ENCODE results near the gene ANO1.
"Not testable (repeated sequence)": the region's sequence is repeated elsewhere in the genome, so short reads cannot be mapped to it uniquely, and the experiment has no call there.

The ANO1 gene

DNA sequence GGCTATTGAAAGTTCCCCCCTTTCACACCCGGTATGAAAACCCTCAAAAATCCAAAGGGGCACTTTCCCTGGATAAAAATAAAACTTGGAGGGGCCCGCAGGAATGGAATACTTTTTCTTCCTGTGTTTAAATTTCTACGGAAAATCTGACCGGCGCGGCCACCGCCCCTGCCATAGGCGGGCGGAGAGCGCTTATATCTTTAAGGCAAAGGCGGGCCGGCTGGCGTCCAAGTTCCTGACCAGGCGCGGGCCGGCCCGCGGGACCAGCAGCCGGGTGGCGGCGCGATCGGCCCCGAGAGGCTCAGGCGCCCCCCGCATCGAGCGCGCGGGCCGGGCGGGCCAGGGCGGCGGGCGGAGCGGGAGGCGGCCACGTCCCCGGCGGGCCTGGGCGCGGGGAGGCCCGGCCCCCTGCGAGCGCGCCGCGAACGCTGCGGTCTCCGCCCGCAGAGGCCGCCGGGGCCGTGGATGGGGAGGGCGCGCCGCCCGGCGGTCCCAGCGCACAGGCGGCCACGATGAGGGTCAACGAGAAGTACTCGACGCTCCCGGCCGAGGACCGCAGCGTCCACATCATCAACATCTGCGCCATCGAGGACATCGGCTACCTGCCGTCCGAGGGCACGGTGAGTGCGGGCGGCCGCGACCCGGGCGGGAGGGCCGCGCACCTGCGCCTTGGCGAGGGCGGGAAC lies at the start of gene ANO1:
TSS of gene ANO1 (plus strand) at position 223 of the 686 bp plus-strand sequence. CDS start at position 513, 290 bp downstream.
- DNase-seq, result no peak

DNA sequence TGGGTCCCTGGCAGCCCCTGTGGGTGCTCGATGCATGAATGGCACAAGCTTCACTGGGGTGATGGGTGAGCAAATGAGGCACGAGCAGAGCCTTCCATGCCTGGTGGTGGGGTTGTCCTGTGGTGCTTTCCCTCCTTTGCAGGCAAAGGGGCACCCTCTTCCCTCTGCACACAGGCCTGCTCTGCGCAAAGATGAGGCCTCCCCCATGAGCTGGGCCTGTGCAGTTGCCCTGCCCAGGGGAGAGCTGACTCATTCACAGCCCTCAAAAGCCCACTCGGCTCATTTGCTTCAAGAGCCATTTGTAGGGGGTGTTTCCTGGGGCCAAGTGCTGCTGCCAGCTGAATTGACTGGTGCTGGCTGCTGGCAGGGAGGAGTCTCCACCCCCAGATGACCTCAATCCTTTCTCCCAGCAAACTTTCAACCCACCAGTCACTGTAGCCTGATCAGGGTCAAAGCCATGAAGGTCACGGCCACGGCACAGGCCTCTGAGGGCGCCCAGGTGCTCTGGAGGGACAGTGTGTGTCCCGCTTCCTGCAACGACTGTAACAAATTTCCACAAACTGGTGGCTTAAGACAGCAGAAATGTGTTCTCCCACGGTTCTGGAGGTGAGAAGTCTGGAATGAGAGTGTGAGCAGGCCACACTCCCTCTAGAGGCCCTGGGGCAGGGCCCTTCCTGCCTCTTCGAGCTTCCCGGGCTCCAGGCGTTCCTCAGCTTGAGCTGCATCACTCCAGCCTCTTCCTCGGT lies 48.8 kb upstream of the ANO1 start:
- no peak for DNase-seq

DNA sequence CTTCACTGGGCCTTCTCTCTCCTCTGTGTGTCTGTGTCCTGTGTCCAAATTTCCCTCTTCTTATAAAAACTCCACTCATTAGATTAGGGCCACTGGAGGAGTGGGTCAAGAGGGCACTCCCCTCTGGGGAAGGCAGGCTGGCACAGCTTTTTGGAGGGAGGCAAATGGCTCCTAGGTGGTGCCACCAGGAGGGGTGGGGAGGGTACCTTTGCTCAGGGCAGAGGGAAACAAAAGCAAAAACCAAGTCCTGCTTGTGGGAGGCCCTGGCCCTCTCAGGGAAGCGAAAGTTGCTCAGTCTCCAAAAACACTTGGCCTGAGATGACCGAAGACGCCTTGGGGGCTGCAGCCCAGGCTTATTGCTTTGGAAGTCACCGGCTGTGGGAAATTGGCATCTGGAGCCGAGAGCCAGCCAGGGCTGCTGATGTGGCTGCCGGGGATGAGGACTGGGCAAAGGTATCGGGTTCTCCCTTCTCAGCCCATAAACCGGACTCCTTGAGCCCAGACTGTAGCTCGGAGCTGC lies 48.2 kb upstream of the ANO1 start:
- no peak for DNase-seq

DNA sequence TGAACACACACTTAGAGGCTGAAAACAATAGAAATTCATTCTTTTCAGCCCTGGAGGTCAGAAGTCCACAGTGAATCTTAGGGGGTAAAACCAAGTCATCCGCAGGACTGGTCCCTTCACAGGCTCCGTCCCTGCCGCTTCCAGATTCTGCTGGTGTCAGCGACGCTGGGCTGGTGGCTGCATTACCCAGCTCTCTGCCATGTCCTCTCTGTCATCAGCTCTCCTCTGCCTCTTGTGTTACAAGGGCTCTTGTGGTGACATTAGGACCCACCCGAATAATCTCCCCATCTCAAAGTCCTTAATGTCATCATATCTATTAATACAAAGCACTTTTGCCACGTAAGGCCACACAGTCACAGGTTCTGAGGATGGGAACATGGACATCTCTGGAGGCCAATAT lies 47.7 kb upstream of the ANO1 start:
- DNase-seq, result no peak

DNA sequence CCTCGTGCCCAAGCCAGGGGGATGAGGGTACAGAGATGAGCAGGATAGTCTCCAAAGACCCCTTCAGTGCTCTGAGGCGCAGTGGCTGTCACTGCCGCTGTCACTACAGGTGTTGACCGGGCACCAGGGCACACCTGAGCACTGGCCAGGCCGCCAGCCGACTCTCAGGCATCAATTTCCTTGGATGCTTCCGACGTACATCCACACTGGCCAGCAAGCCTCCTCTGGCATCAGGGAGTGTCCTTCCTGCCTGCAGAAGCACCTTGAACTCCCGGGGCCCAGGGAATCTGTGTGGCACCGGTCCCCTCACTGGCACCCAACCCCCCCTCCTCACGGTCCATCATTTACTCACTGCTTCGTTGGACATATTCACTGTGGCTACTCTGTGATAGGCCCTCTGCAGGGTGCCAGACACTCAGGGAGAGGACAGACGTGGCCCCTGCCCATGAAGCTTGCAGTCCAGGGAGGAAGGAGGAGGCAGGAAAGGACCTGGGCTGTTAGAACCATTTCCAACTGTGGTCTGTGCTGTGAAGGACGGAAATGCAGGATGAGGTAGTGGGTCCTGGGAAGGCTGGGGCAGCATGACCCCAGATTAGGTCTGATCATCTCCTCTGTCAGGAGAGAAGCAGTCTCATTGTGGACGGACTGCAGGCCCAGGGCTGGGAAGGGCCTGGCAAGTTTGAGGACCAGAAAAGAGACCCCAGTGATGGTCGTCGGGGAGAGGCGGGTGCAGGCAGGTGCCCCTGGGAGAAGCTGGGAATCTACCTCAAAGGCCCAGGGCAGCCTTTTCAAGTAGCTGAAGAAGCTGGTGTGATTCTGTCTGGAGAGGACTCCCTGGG lies 46.3 kb upstream of the ANO1 start:
- DNase-seq, result no peak

DNA sequence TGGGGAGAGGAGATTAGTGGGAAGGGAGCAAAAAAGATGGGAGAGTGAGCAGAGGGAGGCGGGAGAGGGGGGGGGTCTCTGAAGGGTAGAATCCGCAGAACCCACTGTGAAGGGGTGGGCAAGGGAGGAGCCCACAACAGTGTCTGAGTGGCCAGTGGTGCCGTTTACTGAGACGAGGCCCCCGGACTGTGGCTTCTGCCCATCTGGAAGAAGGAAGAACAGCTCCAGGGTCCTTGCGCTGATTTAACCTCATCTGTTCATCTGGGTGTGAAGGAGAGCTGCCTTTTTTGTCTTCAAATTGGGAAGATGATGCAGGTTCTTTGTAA lies 45.7 kb upstream of the ANO1 start:
- DNase-seq, result no peak

DNA sequence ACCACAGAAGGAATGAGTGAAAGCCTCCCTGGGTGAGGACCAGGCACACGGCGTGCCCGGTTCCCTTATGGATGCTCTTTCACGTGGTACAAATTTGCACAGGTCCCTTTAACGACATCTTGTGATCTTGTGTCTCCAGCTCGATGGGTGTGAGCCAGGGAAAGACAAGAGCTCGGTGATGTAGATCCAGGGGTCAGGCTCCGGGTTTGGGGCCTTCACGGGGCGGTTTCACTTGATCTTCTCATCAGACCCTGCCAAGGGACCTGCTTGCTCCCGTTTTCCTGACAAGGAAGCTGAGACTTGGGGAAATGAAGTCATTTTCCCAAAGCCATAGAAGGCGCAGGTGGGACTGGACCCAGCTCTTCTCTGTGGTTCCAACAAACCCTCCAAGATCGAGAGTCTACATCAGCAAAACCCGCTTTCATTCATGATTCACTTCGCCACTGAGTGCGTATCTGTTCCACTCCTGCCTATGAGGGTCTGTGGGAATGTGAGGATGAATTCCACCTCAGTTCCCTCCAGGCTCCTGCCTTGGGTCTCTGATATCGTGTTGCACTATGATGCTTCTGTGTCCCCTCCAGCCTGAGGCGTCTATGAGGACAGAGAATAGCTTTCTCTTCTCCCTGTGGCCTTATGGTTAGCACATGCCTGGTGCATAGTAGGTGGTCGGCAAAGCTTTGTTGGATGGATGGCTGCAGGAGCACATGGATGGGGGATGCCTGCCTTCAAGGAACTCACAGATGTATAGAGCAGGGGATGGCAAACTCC lies 45.0 kb upstream of the ANO1 start:
- no peak for DNase-seq

DNA sequence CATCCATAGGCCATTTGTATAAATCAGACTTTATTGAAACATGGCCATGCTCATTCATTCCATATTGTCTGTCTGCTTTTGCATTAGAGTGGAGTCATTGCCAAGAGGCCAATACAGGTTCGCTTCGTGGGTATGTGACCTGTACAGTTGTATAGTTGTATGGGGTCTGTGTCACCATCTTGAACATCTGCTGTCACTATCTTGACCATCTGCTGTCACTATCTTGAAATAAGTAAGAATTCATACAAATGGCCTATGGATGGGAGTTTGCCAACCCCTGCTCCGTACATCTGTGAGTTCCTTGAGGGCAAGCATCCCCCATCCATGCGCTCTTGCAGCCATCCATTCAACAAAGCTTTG lies 44.4 kb upstream of the ANO1 start:
- DNase-seq, result no peak

DNA sequence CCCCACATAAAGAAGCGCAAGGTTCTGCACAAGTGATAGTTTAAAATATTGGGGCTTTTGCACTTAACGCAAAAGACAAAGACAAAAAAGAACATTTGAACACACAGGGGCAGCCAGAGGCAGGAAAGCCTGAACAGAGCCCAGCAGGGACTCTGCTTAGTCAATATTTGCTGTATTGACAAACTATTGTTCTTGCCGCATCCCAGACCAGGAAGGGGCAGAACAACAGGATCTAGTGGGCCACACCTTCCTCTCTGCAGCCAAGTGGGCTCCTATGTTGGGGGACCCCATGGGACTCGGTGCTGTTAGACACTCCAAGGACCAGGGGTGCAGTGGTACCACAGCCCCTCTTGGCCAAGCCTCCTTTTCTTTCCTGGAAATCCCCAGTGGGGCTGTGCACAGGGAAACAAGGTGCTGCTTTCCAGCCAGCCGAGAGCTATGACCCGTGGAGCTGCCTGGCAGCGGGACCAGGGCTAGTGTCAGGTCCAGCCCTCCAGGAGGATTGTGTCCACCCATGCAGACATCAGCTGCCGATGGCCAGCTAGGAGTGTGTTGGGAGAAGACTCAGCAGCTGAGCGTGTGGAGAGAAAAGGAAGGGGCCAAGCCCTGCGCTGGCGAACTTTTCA lies 43.3 kb upstream of the ANO1 start:
- DNase-seq, result no peak

DNA sequence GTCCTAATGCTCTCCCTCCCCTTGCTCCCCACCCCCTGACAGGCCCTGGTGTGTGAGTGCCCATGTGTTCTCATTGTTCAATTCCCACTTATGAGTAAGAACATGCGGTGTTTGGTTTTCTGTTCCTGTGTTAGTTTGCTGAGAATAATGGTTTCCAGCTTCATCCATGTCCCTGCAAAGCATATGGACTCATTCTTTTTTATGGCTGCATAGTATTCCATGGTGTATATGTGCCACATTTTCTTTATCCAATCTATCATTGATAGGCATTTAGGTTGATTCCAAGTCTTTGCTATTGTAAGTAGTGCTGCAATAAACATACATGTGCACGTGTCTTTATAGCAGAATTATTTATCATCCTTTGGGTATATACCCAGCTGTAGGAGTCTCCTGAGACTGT lies 42.5 kb upstream of the ANO1 start:
- DNase-seq, result not testable (repeated sequence)

DNA sequence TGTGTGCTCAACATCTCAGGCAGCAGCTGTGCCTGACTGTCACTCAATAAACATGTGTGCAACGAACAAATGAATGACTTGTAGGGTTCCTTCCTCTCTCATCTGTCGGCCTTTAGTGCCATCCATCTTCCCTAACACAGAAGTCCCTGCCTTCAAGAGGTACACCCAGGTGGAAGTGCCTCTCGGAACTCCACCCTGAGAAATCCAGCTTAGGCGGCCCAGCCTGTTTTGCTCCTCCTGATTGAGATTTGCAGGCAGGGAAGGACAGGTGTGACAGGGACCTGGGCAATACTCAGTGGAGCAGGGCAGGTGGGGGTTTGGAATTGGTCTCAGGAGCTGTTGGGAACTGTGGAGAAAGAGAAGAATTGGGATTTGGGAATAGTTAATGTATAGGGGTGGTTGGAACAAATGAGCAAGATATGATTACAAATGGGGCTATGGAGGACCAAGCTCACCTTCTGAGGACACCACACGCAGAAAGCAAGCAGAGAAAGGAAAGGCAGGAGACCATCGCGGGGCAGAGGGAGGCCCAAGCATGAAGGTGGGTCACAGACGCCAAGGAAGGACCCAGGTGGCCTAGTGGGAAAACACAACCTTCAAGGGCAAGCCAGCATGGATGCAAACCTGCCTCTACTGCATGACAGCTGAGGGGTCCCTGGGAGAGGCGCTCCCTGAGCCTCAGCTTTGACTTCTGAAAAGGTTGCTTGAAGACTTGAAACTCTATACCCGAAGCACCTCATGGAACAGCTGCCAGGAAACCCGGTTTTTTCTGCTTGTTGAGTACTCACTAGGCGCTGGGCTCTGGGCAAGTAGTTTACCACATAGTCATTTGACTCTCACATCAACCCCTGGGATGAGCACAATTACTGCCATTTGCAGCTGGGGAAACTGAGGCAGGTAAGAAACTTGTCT lies 40.9 kb upstream of the ANO1 start:
- no peak for DNase-seq

DNA sequence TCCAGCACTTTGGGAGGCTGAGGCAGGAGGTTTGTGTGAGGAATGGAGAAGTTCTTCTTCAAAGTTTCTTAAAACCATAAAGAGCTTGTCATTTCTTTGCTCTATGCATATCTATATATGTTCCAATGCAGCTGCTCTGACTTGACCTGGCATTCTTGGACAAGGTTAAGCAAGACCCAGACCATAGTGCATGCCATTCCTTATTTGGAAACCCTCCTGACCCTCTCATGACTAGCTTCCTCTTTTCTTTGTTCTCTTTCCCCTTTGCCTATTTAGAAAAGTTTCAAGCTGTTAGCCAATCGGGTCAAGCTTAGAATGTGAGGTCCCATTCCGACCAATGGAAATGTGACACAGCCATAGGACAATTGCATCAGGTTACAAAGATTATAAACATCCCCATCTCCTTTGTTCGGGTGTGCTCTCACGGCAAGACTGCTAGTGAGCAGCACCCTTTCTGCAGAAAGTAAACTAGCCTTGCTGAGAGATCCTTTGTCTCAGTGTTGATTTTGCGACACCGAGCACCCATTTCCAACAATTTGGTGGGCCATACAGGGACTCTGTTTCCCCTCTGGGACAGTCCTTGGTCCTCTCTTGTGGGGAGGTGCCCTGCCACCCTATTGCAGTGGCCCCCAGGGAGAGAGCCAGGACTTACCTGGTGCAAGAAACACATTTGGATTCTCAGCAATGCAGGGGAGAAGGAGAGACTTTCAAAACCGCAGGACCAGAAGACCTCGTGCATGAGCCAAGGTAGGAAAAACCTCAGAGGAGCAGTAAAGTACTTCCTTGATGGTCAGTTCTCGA lies 39.9 kb upstream of the ANO1 start:
- DNase-seq, result no peak

DNA sequence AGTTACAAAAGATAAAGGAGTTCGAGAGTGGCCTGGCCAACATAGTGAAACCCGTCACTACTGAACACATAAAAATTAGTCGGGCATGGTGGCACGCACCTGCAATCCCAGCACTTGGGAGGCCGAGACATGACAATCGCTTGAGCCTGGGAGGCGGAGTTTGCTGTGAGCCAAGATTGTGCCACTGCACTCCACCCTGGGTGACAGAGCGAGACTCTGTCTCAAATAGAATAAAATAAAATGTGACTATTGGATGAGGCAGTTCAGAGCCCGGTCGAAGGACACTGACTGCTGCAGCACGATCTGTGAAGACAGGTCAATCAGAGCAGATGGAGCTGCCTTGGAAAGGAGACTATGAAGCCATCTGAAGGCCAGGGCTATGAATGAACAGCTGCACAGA lies 37.7 kb upstream of the ANO1 start:
- DNase-seq, result no peak

DNA sequence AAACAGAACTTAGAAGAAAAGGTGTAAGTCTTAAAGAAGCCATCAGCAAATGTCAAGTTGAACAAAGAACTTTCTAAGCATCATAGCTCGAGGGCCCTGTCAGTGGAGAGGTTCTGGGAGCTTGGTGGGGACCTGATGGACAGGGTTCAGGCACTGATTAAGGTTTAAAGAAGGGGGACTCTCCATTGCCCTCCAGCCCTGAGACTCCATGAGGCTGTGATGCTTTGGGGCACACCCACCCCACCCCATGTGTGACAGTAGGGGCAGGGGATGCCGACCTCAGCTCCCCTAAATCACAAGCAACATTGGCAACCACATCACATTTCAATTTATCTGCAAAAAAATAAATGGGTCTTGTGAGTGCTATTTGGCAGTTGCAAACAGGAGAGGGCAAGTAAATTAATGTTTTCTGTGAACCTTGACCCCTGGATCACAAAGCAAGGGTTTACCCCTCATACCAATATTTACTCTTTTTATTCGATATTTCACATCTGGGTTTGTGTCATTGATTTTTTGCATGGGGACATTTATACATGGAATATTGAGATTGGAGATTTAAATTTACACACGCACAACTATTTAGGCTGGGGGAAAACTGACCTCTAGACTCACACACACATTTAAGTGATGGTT lies 37.1 kb upstream of the ANO1 start:
- DNase-seq, result no peak

DNA sequence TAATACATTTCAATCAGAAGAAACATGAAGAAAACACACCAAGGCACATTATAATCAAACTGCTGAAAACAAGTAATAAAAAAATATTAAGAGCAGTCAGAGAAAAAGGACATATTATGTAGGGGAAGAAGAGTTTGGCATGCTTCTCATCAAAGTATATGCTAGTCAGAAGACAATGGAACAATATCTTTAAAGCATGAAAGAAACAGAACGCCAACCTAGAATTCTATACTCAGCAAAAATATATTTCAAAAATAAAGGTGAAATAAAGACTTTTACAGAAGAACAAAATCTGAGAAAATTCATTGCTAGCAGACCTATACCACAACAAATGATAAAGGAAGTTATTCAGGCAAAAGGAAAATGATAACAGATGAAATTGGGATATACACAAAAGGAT lies 34.6 kb upstream of the ANO1 start:
- no peak for DNase-seq

DNA sequence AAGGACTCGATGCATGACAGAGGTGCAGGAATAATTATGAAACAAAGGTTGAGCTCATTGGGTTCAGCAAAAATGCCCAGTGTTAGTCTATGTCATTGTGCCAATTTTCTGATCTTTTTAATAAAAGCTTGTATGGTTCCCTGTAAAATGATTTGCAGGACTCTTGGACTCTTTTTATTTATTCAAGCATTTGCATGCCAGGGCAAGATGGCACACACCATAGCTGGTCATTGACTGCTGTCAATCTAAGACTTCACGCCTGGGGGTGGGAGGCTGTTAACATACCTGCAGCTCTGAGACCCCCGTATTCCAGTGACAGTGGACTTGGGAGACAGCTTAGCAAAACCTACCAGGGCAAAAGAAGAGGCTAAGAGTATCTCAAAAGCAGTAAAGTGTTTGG lies 32.0 kb upstream of the ANO1 start:
- DNase-seq, result no peak

DNA sequence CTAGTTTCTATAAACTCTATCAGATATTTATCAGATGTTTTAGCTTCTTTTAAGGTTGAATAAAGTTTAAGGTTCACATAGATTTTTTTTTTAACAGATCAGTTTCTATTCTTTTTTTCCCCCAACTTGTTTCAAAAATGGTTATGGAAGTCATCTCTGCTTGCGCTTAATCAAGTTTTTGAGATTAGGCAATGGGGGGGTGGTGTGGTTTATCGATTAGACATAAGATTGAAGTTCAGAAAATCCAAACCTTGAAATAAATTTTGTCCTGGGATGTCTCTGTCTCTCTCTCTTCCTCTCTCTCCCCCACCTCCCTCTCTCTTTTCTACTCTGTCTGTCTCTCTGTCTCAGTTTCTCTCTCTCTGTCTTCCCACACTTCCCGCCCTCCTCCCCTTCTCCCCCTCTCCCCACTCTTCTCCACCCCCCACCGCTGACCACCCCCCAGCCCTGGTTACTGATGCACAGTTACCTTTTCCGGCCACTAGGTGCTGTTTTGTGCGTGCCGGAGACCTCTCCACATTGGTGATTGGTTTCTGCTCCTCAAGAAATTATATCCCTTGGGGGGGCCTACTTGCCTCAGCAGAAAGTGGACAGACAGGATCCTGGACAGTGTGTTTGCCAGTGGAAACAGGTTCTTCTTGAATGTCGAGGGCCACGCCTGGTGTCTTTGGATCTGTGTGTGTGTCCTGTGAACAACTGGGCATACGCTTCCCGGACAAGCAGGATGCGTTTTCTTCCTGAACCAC lies 29.7 kb upstream of the ANO1 start:
- no peak for DNase-seq

DNA sequence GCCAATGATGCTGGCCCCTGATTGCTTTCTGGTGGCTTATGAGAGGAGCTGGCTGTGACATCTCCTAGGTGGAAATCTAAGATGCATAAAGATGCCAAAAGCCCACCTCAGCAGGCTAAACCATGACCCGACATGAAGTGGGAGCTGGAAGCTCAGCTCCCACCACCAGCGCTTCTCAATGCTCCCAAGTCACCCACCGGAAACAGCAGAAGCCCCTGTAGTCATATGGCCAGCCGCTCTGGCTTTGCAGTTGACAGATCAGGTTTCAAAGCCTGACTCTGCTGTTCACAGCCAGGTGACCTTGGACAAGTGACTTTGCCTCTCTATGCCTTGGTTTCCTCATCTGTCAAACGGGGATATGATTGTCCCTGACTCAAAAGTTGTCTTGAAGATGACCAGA lies 29.1 kb upstream of the ANO1 start:
- DNase-seq, result no peak

DNA sequence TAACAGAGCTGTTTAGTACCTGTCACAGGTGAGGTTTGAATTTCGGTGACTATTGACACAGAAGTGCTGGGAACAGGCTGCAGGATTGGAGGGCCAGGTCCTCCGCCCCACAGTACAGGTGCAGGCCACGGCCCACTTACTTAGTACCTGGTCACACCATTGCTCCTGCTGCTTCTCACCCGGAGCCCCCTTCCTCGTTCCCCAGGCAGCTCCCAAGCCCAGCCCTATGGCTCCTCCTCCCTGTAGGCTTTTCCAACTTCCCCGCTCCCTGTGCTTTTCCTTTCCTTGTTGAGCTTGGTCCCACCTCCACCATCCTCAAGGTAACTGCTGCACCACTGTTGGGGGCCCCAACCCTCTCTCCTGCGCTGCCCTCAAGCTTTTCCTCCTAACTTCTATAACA lies 27.9 kb upstream of the ANO1 start:
- DNase-seq, result no peak

Measured in activated T-cell treated with anti-CD3 and anti-CD28 coated beads, Interleukin-2, amount 50 U/mL, for 48 hours (primary cell).